ENCODE results near the gene MGAT4B. TPM values are rescaled to one million over a fixed set of nuclear protein-coding genes. Genes with fewer than 3 reads are reported as not detected.
A peak's percentile ranks its signal among the peaks of the same experiment; 100 is the strongest.

Gene MGAT4B
- polyA plus RNA-seq, 1 donor (not counting 4 experiments of a cell fraction or from before 2014, with no cell fraction given): 69.8 TPM

DNA sequence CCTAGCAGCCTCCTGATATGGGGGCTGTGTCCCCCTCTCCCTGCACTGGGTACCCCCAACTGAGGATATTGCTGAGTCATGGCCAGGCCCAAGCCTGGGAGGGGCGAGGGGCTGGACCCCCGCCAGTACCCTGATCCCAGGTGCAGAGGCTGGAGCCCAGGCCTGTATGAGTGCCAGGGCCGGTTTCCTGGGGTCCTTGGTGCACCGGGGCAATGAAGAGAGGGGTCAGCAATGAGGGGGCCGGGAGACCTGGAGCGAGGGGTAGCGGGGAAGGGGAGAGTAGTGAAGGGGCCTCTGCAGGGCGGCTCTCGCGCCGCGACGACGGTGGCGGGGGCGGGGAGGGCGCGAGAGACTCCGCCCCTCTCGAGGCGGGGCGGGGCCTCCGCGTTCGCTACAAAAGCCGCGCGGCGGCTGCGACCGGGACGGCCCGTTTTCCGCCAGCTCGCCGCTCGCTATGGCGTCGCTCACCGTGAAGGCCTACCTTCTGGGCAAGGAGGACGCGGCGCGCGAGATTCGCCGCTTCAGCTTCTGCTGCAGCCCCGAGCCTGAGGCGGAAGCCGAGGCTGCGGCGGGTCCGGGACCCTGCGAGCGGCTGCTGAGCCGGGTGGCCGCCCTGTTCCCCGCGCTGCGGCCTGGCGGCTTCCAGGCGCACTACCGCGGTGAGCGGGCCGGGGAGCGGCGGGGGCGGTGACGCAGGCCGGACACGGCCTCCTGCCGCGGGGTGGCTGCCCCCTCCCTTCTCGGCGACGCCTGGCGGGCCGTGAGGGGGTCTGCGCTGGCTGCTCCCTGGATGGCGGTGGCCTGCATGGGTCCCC is 14.0 kb upstream of the MGAT4B start, which contains the start of gene SQSTM1:
Gene SQSTM1, plus strand, starts transcription at position 423 of the 815 bp plus-strand sequence. Its CDS starts 32 bp downstream, at position 455.
- no peaks in the 10 kb centered on the region for H3K9me1 ChIP-seq (ENCODE audit: control insufficient read depth, extremely low read depth, insufficient read depth, low read length)
- H3K79me2 ChIP-seq (ENCODE audit: control insufficient read depth, insufficient read depth, low read length): peaks cover 23% of the 10 kb centered on the region
- H4K20me1 ChIP-seq (ENCODE audit: control insufficient read depth, extremely low read depth, insufficient read depth, low read length): peaks cover 19% of the 10 kb centered on the region
- peak within 1 kb of the TSS; percentile 93 for H3K9ac ChIP-seq (ENCODE audit: control insufficient read depth, extremely low read depth, insufficient read depth, low read length)
- H3K4me1 ChIP-seq (ENCODE audit: control insufficient read depth, extremely low read depth, insufficient read depth, low read length): peaks cover 32% of the 10 kb centered on the region
- DNase-seq (ENCODE audit: low read depth, low spot score) (no peak), FAIRE-seq (no peak)
- no peaks in the 10 kb centered on the region for H3K27me3 ChIP-seq (ENCODE audit: control insufficient read depth, extremely low read depth, insufficient read depth, low read length)
- H3K4me2 ChIP-seq (ENCODE audit: control insufficient read depth, extremely low read depth, insufficient read depth, low read depth, low read length): peak within 1 kb of the TSS; percentile 88
- peak within 1 kb of the TSS; percentile 66 to 84 (median 70) for H3K4me3 ChIP-seq (ENCODE audit: control insufficient read depth in 2 of 3, extremely low read depth in 1 of 3, insufficient read depth in 2 of 3, low read depth in 1 of 3, low read length in 3 of 3)
- dilution Hi-C loops (cut with MboI; ENCODE audit: extremely low pct_ligation_motif_present, low sequenced_read_pairs): no loop called here
- H3K9me3 ChIP-seq (ENCODE audit: control insufficient read depth, low read depth, low read length): no peaks in the 10 kb centered on the region
- H3K36me3 ChIP-seq (ENCODE audit: control insufficient read depth in 2 of 2, extremely low read depth in 1 of 2, insufficient read depth in 2 of 2, low read length in 2 of 2): peaks cover 24 to 26% of the 10 kb centered on the region in 2 experiments
- H3K27ac ChIP-seq (ENCODE audit: control insufficient read depth, insufficient read depth, low read length): peak within 1 kb of the TSS; percentile 87
- H2AFZ ChIP-seq (ENCODE audit: control insufficient read depth, low read length): peak within 1 kb of the TSS; percentile 26
- no peak for TF ChIP-seq EZH2 (IDR thresholded peaks at IDR 0.05; ENCODE audit: low read length)
- TF ChIP-seq, protein P1, sequence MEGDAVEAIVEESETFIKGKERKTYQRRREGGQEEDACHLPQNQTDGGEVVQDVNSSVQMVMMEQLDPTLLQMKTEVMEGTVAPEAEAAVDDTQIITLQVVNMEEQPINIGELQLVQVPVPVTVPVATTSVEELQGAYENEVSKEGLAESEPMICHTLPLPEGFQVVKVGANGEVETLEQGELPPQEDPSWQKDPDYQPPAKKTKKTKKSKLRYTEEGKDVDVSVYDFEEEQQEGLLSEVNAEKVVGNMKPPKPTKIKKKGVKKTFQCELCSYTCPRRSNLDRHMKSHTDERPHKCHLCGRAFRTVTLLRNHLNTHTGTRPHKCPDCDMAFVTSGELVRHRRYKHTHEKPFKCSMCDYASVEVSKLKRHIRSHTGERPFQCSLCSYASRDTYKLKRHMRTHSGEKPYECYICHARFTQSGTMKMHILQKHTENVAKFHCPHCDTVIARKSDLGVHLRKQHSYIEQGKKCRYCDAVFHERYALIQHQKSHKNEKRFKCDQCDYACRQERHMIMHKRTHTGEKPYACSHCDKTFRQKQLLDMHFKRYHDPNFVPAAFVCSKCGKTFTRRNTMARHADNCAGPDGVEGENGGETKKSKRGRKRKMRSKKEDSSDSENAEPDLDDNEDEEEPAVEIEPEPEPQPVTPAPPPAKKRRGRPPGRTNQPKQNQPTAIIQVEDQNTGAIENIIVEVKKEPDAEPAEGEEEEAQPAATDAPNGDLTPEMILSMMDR (optimal IDR thresholded peaks at IDR 0.05 in 1 of 3, IDR thresholded peaks at IDR 0.05 in 1 of 3, conservative IDR thresholded peaks at IDR 0.05 in 1 of 3; ENCODE audit: extremely low read depth in 1 of 3, insufficient read depth in 2 of 3, low read length in 3 of 3): peak in 1 of 3 experiments; percentile 3

DNA sequence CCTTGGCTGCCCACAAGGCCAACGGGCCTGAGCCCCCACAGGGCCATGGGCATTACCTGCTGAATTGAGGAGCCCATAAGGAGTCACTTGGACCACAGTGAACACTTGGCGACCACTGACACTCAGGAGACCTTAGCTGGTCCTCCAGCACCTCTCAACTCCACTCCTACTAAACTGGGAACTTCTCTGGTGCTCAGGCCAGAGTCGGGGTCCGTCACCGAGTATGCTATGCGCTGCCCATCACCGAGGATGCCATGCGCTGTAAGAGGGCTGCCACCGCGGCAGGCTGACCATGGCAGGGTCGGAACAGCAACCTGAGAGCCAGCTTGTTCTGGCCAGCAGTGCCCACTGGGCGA is 13.4 kb upstream of the MGAT4B start:
- peak overlapping the region in 1 of 3 experiments; percentile 70 for H3K4me3 ChIP-seq (ENCODE audit: control insufficient read depth in 2 of 3, extremely low read depth in 1 of 3, insufficient read depth in 2 of 3, low read depth in 1 of 3, low read length in 3 of 3)
- no peak for DNase-seq (ENCODE audit: low read depth, low spot score)
- H4K20me1 ChIP-seq (ENCODE audit: control insufficient read depth, extremely low read depth, insufficient read depth, low read length): peaks cover 19% of the 10 kb centered on the region
- dilution Hi-C loops (cut with MboI; ENCODE audit: extremely low pct_ligation_motif_present, low sequenced_read_pairs): no loop called here
- no peak overlapping the region for H2AFZ ChIP-seq (ENCODE audit: control insufficient read depth, low read length)
- no peak for TF ChIP-seq EZH2 (IDR thresholded peaks at IDR 0.05; ENCODE audit: low read length)
- TF ChIP-seq, protein P1 (optimal IDR thresholded peaks at IDR 0.05 in 1 of 3, IDR thresholded peaks at IDR 0.05 in 1 of 3, conservative IDR thresholded peaks at IDR 0.05 in 1 of 3; ENCODE audit: extremely low read depth in 1 of 3, insufficient read depth in 2 of 3, low read length in 3 of 3): no peak
- no peaks in the 10 kb centered on the region for H3K9me1 ChIP-seq (ENCODE audit: control insufficient read depth, extremely low read depth, insufficient read depth, low read length)
- H3K9ac ChIP-seq (ENCODE audit: control insufficient read depth, extremely low read depth, insufficient read depth, low read length): peak overlapping the region; percentile 93
- FAIRE-seq: no peak
- peak overlapping the region; percentile 88 for H3K4me2 ChIP-seq (ENCODE audit: control insufficient read depth, extremely low read depth, insufficient read depth, low read depth, low read length)
- peaks cover 23% of the 10 kb centered on the region for H3K79me2 ChIP-seq (ENCODE audit: control insufficient read depth, insufficient read depth, low read length)
- no peaks in the 10 kb centered on the region for H3K9me3 ChIP-seq (ENCODE audit: control insufficient read depth, low read depth, low read length)
- H3K27ac ChIP-seq (ENCODE audit: control insufficient read depth, insufficient read depth, low read length): peak overlapping the region; percentile 87
- no peaks in the 10 kb centered on the region for H3K27me3 ChIP-seq (ENCODE audit: control insufficient read depth, extremely low read depth, insufficient read depth, low read length)
- H3K4me1 ChIP-seq (ENCODE audit: control insufficient read depth, extremely low read depth, insufficient read depth, low read length): peaks cover 32% of the 10 kb centered on the region
- peaks cover 22% of the 10 kb centered on the region in 2 experiments for H3K36me3 ChIP-seq (ENCODE audit: control insufficient read depth in 2 of 2, extremely low read depth in 1 of 2, insufficient read depth in 2 of 2, low read length in 2 of 2)

Data from keratinocyte (primary cell).